Femur (tissue), 1 donor: ENCODE data around the gene SCYGR2.

Experiments
- DNase-seq: peaks from one replicate; pipeline ENCODE4 v3.0.0-alpha.2; 2017

SCYGR2 gene

GRCh38 chr2:227613272-227613660, 14.6 kb downstream of the SCYGR2 start:
- no peak for DNase-seq

- DNase-seq, result no peak
Measured at GRCh38 chr2:227614246-227614645, 15.6 kb downstream of the SCYGR2 start.

- DNase-seq, result no peak
Measured at GRCh38 chr2:227614740-227615139, 16.0 kb downstream of the SCYGR2 start, which contains the start of gene SCYGR3. TSS of gene SCYGR3 (minus strand) at chr2:227614840. CDS start at chr2:227614840, 0 bp downstream.

- DNase-seq, result no peak
Measured at GRCh38 chr2:227615181-227615580, 16.5 kb downstream of the SCYGR2 start.

GRCh38 chr2:227615906-227616305, 17.2 kb downstream of the SCYGR2 start:
- DNase-seq, result no peak

- DNase-seq, result no peak
Measured at GRCh38 chr2:227616631-227617030, 17.9 kb downstream of the SCYGR2 start.

- no peak for DNase-seq
Measured at GRCh38 chr2:227617316-227618230, 18.9 kb downstream of the SCYGR2 start, which contains the start of gene SCYGR4. TSS of gene SCYGR4 (plus strand) at chr2:227617498. CDS start at chr2:227617498, 0 bp downstream.

GRCh38 chr2:227623226-227623625, 24.5 kb downstream of the SCYGR2 start:
- DNase-seq, result no peak

- DNase-seq, result no peak
Measured at GRCh38 chr2:227625420-227625819, 26.7 kb downstream of the SCYGR2 start.

GRCh38 chr2:227626580-227627151, 28.0 kb downstream of the SCYGR2 start:
- no peak for DNase-seq

GRCh38 chr2:227627769-227628168, 29.1 kb downstream of the SCYGR2 start:
- DNase-seq, result no peak

- DNase-seq, result no peak
Measured at GRCh38 chr2:227629435-227629834, 30.7 kb downstream of the SCYGR2 start.

GRCh38 chr2:227630322-227630721, 31.6 kb downstream of the SCYGR2 start:
- no peak for DNase-seq

- no peak for DNase-seq
Measured at GRCh38 chr2:227632827-227633226, 34.1 kb downstream of the SCYGR2 start.

GRCh38 chr2:227634201-227634600, 35.5 kb downstream of the SCYGR2 start:
- no peak for DNase-seq

GRCh38 chr2:227642656-227643055, 44.0 kb downstream of the SCYGR2 start:
- DNase-seq, result no peak

- no peak for DNase-seq
Measured at GRCh38 chr2:227643990-227644551, 45.4 kb downstream of the SCYGR2 start.
